PC-3 (cell line): Measurements from ENCODE around the gene ZNF275.
"Not testable (repeated sequence)": the region's sequence is repeated elsewhere in the genome, so short reads cannot be mapped to it uniquely, and the experiment has no call there.

Experiments used
- CTCF ChIP-seq: fragments of 300-600 bp; sonication (generic); conservative IDR thresholded peaks from 2 replicates; pipeline ENCODE4 v1.5.1; 2017; ENCODE audit warnings: antibody characterized with exemption, low read depth, mild to moderate bottlenecking, low read length
- EZH2 ChIP-seq: fragments of 300-600 bp; sonication (generic); IDR thresholded peaks from one replicate; pipeline ENCODE4 v1.6.1; 2017; ENCODE audit warnings: antibody characterized with exemption, mild to moderate bottlenecking, low read length; ENCODE audit not compliant: unreplicated experiment
- EZH2phosphoT487 ChIP-seq: fragments of 300-600 bp; sonication (generic); IDR thresholded peaks from 2 replicates; pipeline ENCODE4 v1.6.1; 2018; ENCODE audit warnings: mild to moderate bottlenecking, antibody characterized with exemption, low read length, borderline replicate concordance

GRCh38 chrX:153389460-153389768 lies 55.5 kb downstream of the ZNF275 start:
- TF ChIP-seq EZH2, CTCF, EZH2phosphoT487: not testable (repeated sequence)
